ENCODE measurements around the gene NLN.

- no peak for TF ChIP-seq POLR2A (IDR thresholded peaks at IDR 0.05; ENCODE audit: extremely low read depth, insufficient read length)
- no peak for TF ChIP-seq CTCF (IDR thresholded peaks at IDR 0.05; ENCODE audit: low read depth, low read length)
- TF ChIP-seq MAX (IDR thresholded peaks at IDR 0.05; ENCODE audit: low read depth, low read length): no peak
Measured at GRCh38 chr5:65832152-65832551, 110.1 kb downstream of the NLN start.
